Endothelial cell of umbilical vein (primary cell): ENCODE results near the gene ITPRIPL2.

Experiments
- CTCF ChIP-seq, 2 donors: IDR thresholded peaks; 1 replicate in 1 of 2; 2 replicates in 1 of 2; pipeline ENCODE4 v1.5.1; 2011; ENCODE audit warnings: low read length in 2 of 2, mild to moderate bottlenecking in 2 of 2, moderate library complexity in 2 of 2, control low read depth in 1 of 2, inconsistent platforms in 1 of 2, low read depth in 1 of 2; ENCODE audit not compliant: insufficient read depth in 1 of 2; ENCODE audit errors: extremely low read depth in 1 of 2
- EZH2 ChIP-seq: IDR thresholded peaks from 2 replicates; pipeline ENCODE4 v1.6.1; 2012; ENCODE audit warnings: borderline replicate concordance, low read depth, mild to moderate bottlenecking, moderate library complexity, low read length, inconsistent platforms; ENCODE audit not compliant: severe bottlenecking
- POLR2AphosphoS5 ChIP-seq: IDR thresholded peaks from 2 replicates; pipeline ENCODE4 v1.6.1; 2012; ENCODE audit warnings: low read depth, mild to moderate bottlenecking, control low read depth, low read length, moderate library complexity; ENCODE audit not compliant: insufficient read depth

- TF ChIP-seq POLR2AphosphoS5 = no peak
- no peak for TF ChIP-seq CTCF (IDR thresholded peaks at IDR 0.05; ENCODE audit: extremely low read depth in 1 of 2, insufficient read depth in 1 of 2, low read depth in 1 of 2, low read length in 2 of 2)
- TF ChIP-seq EZH2 = no peak
These were observed 31.2 kb downstream of the ITPRIPL2 start for GRCh38 chr16:19145010-19145409.
